ENCODE data around the gene GUK1. TPM values are rescaled to one million over a fixed set of nuclear protein-coding genes. Genes with fewer than 3 reads are reported as not detected.

The GUK1 gene
- total and polyA plus RNA-seq, 2 of the 8 experiments (the other 6 are each of a cell fraction or from before 2014, with no cell fraction given) = 68.5 to 183 TPM

DNA sequence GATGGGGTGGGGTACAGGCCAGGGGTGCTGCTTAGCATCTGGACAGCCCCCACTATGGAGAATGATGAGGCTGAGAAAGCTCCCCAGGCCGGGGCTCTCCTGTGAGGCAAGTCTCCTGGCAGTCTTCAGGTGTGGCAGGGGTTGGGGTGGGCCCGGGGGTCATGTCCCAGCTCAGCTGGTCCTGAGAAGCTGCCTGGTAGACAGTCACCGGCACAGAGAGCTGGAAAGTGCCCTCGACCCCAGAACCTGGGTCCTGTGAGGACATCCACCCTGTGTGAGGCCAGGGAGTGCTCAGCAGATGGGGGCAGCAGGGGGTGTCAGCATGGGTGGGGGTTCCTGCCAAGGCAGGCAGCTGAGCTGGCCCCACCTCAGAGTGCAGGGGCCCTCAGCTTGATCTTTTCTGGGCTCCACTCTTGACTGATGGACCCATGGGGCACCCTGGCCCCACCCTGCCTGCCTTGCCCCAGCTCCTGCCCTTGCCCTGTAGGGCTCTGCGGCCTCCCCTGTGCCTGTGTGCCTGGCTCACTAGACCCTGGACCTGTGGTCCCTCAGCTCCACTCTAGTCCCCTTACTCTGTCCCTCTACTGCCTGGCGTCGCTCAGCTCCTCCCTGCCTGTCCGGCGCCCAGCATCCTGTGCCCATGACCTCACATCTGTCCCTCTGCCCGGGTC is 31.3 kb downstream of the GUK1 start (continued):
- TF ChIP-seq CHD7 (IDR thresholded peaks at IDR 0.05; ENCODE audit: insufficient replicate concordance, low read length) = no peak
- no peak for TF ChIP-seq EGR1 (IDR thresholded peaks at IDR 0.05; ENCODE audit: borderline replicate concordance, low read depth, low read length)
- no peak for TF ChIP-seq PHF8 (conservative IDR thresholded peaks at IDR 0.05; ENCODE audit: low read depth, low read length)
- TF ChIP-seq TCF12 (IDR thresholded peaks at IDR 0.05; ENCODE audit: low read depth, low read length) = no peak
- TF ChIP-seq POU5F1 (IDR thresholded peaks at IDR 0.05; ENCODE audit: low read depth, low read length) = no peak
- TF ChIP-seq GTF2F1 (IDR thresholded peaks at IDR 0.05; ENCODE audit: borderline replicate concordance, low read depth, low read length) = no peak
- TF ChIP-seq MAFK (IDR thresholded peaks at IDR 0.05; ENCODE audit: low read depth, low read length) = no peak
- no peak for TF ChIP-seq KDM1A (IDR thresholded peaks at IDR 0.05; ENCODE audit: borderline replicate concordance, low read length)
- TF ChIP-seq SAP30 (IDR thresholded peaks at IDR 0.05; ENCODE audit: insufficient read depth, insufficient replicate concordance, low read length) = no peak
- TF ChIP-seq NANOG (IDR thresholded peaks at IDR 0.05; ENCODE audit: insufficient read depth, low read depth, low read length, poor library complexity, severe bottlenecking) = no peak
- TF ChIP-seq BACH1 (IDR thresholded peaks at IDR 0.05; ENCODE audit: low read length) = no peak
